DMS79 (cell line): Measurements from ENCODE around the gene NEDD1.

ENCODE experiments used
- DNase-seq: peaks from one replicate; lab custom pipeline; 2025; lab: John Stamatoyannopoulos, UW

The NEDD1 gene

DNA sequence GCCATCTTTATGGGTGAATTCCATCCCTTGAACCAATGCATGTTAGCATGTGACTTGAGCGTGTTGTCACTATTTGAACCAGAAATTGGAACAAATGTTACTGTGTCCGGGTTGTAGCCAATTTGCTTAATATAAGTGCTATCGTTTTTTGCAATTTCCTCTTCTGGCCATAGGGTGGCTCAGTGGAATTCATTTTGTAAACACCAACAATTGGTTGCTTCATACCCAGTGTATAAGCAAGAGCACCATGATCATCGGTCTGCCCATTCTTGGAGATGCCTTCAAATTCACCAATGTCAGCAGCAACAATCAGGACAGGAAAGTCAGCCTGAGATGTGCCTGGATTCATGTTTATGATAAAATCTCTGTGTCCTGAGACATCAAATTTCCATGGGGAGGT, 5.0 kb upstream of the NEDD1 start:
- no peak for DNase-seq

DNA sequence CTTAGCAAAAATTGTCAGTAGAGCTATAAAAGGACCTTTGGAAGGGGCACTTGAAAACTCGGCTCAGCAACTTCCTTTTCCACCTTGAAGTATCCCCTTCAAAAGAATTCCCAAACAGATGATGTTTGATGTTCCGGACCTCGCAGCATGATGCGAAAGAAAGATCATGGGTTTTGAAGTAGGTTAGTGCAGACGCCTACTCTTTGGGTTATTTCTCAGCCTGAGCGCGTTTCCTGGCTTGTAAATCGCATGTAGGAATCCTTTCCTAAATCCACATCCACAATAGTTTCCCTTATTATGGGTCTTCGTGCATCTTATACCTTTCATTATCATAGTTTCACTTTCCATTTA, 584 bp upstream of the NEDD1 start:
- no peak for DNase-seq

DNA sequence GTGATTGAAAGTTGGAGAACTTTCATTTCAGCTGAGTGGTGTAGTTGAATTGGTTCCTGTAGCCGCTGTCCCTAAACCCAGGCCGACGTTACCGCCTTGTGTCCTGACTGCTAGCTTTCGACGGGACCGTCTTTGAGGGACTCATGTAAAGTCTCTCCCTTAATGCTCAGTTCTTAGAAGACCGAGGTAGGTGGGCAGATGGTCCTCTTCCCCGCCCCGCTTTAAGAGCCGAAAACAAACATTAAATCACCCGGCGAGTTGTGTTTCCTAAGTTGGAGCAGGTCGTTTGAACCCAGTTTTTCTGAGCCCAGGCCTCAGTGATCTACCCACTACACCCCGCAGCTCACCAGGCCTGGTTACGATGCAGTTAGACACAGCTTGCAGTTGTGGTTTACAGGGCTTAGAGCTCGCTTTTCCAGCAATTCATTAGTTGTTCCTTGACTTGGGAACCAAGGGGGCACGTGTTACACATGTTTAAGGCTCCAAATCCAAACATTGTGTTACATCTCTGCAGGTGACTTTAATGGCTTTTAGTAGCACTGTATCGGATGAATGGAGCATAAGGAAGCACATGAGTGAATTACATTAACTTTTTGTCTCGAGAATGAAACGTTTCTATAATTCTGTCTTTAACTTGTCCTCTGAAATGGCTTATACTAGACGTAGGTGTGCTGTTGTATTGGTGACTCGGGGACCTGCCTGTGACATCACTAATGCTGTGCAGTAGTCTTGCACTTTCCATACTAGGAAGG, 790 bp downstream of the NEDD1 start:
- DNase-seq: no peak

DNA sequence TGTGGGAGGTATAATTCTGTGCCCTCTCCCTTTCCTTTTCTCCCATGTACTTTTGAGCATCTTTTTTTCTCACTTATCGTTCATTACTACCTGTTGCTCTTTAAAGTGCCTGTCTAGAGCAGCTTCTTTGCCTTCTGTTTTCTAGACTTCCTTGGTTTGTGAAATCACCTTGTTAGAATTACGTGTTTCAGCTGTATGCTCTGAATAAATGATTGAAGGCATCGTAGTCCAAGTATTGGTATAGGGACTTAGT, 1.3 kb downstream of the NEDD1 start:
- no peak for DNase-seq

DNA sequence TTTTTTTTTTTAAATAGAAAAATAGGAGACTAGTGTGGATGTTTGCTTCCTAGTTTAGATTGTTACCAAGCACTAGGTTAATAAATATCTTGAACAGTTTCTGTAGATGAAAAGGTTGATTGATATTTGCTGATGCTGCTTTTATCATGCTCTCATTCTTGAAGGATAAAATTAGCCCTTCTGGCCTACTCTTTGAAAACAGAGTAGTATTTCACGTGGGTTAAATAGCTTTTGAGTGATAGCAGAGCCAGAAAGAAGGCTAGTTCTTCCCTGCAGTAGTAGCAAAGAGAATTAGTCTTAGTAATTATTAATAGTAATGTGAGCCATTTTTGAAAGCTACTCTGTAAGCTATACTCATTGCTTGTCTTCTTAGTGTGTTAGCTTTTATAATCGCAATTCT, 5.2 kb downstream of the NEDD1 start:
- no peak for DNase-seq

DNA sequence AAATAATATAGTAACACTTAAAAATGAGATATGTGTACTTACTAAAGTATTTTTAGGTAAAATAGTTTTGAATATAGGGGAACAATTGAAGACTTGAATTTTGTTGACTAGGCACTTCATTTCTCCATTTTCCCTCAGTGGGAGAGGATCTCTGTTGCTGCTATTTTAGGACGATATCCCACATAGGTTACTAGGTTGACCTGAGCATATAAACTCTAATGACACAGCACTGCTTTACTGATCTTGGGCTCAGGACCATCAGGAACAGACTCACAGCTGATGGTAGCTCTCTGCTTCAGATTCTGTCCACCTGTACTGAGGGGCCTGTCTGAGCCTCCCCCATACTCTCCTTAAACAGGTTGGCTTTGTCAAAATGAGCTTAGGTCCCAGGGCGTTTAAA, 5.9 kb downstream of the NEDD1 start:
- DNase-seq: no peak

DNA sequence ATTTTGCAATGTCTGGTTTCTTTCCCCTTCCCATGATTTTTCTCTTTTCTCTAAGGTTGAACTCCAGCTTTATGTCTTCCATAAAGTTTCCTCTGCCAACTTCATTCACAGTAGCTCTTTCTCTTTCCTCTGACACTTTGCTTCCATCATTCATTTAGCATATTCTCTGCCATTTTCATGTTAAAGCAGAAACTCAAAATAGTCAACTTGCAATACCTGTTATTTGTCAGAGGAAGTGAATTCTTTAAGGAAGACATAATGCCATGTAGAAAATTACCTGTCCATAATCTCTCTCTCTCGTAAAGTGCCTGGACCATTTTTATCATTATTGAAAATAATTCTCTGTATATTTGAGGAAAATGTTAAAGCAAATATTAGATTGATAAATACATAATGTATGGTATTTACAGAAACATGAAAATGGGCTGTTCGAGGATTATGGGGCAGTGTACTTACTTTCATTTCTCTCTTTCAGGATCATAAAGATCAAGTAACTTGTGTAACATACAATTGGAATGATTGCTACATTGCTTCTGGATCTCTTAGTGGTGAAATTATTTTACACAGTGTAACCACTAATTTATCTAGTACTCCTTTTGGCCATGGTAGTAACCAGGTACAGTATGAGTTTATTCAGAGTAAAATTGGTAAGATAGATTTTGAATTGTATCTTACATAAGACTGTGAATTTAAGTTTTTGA, 12.6 kb downstream of the NEDD1 start:
- no peak for DNase-seq

DNA sequence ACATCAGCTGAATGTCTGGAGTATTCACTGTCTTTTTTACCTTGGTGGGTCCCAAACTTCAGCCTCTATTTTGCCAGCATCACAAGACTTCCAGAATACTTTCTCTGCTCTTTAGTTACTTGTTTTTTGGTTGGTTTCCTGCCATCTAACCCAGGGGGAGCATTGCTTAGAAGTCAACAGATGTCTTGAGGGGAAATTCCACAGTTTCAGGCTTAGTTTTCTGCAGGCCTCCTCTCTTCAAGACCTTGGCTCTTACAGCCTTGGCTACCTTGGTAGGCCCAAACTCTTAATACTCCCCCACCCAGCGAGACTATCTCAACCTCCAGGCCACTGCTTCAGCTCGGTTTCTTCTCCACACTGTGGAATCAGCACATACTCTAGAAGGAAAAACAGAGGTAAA, 41.7 kb downstream of the NEDD1 start:
- DNase-seq: no peak

DNA sequence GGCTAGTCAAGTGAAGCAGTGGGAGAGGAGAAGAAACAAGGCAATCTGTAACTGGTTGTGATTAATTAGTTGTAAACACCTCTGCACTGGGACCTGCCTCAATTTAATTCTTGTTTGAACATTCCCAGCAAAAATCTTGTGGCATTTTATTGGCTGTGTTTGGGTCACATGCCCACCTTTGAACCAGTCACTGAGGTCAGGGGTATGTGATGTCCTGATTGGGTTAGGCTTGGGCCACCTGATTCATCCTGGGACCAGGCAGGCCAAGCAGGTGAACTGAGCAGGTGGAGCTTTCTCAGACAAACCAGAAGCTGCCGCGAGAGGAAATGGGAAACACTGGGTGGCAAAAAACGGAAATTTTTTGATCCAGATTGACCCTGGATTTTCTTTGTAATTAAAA, 72.5 kb downstream of the NEDD1 start:
- no peak for DNase-seq

DNA sequence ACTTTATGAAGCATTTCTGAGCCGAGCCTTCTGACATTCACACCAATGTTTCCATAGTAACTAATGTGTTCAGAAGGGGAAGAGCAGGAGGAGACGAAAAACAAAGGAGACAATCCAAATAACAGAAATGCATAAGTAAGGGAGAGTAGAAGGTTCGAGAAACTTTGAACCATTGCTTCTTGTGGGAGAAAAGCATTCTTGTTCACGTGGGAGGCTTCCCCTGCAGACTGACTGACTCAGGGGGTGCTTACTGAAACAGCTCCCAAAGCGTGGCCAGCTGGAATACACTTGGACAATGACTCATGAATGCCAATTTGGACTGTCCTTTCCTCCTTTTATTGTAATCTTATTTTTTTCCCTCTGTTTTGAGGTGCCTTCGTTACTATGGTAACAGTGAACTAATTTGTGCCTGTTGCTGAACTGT, 73.9 kb downstream of the NEDD1 start:
- no peak for DNase-seq

DNA sequence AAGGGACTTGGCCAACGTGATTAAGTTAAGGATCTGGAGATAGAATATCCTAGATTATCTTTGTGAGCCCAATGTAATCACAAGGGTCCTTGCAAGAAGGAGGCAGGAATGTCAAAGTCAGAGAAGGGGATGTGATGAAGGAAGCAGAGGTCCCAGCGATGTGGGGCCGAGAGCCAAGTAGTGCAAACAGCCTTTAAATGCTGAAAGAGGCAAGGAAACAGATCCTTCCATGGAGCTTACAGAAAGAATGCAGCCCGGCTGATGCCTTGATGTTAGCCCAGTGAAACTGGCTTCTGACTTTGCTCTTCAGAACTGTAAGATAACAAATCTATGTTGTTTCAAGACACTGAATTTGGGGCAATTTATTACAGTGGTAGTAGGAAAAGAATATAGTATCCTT, 74.9 kb downstream of the NEDD1 start:
- no peak for DNase-seq

DNA sequence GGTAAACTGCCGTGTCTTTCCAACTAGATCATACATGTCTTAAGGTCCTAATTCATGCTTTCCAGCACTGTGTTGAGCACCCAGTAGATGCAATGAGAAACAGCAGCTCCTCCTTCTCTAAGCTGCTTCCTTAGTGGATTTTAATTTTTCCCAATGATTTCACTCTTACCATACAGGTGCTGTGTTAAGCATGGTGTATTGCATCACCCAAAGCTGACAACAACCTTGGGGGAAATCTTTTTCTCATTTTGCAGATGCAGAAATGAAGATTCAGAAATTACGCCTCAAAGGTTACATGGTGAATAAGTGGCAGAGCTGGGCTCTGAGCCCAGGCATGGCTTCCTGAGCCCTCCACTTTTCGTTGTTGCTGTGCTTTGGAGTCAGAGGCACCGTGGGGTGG, 75.6 kb downstream of the NEDD1 start:
- no peak for DNase-seq

DNA sequence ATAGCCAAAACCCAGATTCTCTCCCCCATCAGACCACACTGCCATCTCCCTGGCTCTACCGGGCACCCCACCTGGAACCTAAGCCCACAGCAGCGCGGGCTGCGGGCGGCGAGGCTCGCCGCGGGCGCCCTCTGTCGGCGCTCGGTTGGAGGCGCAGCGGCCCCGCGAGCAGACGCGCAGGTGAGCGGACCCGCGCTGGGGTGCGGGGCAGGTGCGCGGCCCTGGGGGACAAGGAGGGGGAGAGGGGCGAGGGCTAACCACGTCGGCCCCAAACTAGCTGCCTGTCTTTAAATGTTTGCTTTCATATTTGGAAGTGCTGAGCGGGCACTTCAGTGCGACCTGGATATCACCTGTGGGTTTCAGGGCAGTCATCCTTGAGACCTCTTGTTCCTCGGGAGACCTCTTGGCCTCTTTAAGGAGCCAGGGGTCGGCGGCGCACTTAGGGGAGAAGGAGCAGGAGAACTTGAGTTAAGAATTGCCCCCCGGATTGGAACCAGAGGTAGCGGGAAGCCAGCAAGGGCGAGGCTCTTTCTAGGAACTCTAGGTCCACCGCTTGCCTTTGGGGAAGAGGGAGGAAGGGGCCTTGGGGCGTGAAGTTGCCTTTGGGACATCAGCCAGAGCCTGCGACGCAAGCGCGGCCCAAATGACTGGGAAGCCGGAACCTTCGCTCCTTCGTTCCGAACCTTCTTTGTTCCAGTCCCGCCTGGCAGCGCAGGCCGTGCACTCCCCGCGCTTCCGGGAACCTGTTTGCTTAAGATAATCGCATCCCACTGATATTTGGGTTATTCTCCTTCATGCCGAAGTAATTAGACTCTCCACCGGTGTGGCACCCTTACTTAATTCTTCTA, 78.7 kb downstream of the NEDD1 start:
- DNase-seq: peak; percentile 36

DNA sequence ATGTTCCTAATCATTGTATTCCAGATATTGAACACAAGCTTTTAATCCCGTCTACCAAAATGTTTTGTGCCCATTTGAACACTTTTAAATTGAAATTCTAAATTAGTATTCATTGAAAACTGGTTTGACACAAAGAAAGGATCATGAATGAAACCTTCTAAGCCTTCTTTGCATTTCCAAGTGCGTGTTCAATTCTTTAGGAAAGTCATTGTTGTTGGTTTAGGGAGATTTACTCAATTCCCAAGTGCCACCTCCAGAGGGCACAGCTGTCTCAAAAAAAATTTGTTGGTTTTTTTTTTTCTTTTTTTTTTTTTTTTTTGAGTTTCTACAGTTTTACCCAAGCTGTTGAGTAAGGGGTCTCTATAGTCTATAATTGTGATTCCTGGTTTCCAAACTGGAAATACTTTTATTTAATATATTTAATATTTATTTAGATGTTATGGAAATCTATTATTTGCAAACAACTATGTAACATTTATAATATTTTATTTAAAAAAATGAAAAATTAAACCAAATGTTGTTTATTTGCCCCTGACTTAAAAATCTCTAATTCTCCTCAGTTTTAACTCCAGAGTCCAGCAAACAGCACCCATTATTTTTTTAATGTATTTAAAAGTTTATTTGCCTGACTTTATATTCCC, 79.9 kb downstream of the NEDD1 start:
- peak; percentile 30 for DNase-seq

DNA sequence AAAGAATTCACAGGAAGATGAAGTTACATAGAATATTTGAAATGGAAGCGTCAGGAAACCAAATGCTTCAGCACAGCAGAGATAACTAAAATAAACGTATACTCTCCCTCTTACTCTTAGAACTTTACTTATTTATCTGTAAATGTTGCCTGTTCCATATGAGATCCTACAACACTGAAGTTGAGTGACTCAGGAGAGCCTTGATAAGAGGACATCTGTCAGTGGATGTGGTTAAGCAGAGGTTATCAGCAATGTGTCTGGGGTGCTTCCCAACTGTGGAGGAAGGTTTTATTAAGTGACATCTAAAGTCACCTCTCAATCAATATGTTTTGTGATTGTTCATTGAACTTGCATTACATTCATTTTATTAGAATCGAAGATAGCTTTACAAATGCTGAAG, 81.9 kb downstream of the NEDD1 start:
- no peak for DNase-seq

DNA sequence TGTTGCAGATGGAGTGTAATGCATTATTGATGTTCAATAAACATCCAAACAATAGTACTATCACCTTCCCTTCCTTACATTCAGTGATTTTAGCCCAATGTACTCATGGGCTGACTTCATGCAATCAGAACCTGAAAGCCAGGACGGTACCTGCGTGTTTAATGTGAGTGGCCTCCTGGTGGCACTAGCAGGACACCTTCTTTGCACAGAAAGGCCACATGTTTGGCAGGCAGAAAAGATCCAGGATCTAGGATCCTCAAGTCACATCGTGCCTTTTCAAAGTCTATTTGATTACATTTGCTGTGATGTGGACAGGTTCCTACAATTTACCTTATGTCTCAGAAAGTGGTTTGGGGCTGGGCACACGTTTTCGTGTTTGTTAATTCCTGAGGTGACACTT, 82.9 kb downstream of the NEDD1 start:
- DNase-seq: no peak

DNA sequence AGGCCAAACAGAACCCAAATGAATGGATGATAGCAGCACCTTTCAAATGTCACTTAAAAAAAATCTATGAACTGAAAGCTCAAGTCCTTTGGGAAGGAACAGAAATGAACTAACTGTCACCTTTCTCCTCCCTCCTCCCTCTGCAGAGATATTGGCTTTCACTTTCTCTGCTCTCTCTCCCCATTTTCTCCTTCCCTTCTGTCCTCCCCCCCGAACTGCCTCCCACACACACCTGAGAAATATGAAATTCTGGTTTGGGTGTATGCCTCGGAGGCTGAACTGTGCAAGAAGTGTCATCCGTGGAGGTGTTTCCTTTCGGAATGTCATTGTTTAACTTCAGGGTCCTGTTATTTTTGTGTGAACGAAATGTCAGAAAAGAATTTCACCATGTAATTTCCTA, 87.8 kb downstream of the NEDD1 start:
- no peak for DNase-seq

DNA sequence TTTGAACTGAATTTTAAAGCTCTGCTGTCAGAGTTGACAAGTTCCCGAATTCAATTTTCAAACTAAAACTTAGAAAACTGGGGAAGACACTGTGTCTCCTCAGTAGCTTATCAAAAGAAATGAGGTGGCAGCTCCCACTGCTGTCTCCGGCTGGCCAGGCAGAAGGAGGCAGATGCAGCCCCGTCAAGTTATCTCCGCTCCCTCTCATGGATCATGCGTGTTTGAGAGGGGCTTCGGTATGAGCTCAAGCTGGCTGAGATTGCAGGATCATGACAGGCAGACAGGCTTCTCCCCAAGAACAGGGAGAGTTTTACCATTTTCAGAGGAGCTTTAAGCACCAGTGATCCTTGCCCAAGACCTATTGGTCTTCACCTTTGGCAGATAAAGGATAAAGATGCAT, 88.8 kb downstream of the NEDD1 start:
- no peak for DNase-seq

DNA sequence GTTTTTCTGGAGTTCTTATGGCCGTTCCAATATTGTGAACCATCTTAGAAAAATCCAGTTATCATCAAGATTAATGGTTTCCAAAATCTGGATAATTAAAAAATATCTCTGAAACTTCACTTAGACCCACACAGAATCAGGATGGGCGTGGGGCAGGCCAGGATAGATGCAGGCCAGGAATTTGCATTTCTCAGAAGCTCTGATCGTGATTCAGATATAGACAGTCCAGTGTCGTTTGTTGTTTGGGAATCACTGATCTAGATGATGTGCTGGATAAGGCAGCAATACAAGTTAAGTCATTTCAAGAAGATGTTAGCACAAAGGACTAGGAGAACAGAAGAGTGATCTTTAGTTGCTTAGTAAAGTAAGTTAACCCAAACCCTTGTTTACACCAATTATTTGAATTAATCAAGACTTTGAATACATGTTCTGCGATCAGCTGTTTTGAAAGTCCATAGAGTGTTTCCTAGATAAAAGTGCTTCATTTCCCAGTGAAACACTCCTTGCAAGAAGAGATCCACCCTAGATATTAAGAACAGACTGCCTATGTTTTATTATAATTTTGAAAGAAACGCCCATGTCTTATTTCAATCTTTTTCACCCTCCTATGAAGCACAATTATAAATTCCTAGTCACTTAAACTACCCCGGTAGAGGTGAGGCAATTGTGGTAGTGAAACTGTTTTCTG, 90.9 kb downstream of the NEDD1 start:
- DNase-seq: no peak

DNA sequence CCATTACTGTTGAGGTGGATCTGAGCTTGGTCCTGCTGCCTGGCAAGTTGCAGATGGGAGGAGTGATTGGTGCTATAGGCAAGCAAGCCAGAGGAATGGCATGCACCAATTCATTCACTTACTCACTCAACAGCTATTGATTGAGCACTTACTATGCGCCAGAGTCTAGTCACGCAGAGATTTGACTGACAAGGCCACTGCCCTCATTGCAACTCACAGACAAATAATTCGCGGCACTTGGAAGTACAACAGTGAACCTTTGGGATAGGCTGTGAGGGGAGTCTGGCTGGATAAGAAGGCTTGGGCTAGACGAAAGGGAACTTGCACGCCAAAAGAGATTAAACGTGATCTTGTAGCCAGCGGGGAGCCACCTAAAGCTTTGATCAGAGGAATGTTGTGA, 96.2 kb downstream of the NEDD1 start:
- no peak for DNase-seq
